Activated naive CD8-positive, alpha-beta T cell treated with anti-CD3 and anti-CD28 coated beads, Interleukin-2, amount 10 ng/mL, durations not matched to agents 7 days and 5 days (primary cell): ENCODE results near the gene CCND2. TPM values are rescaled to one million over a fixed set of nuclear protein-coding genes. Genes with fewer than 3 reads are reported as not detected.

Source experiments
- ATAC-seq: fragments of 150-1000 bp; cut with Tn5 transposase; one replicate; pipeline ENCODE4 v1.10.0; 2021; ENCODE audit warnings: low read depth, moderate library complexity
- POLR2A ChIA-PET: fragments of 350-600 bp; sonication (Branson Sonifier 250); formaldehyde crosslinking; loops from one replicate; lab custom pipeline; 2021; ENCODE audit warnings: antibody characterized with exemption; lab: Charles Lee
- DNase-seq: peaks from one replicate; pipeline ENCODE4 v3.0.0; 2021
- H3K27ac Mint-ChIP-seq: one replicate; pipeline ENCODE4 v1.8.0; 2022; ENCODE audit warnings: mild to moderate bottlenecking, mixed read lengths
- H3K27me3 Mint-ChIP-seq: one replicate; pipeline ENCODE4 v1.8.0; 2022; ENCODE audit warnings: mild to moderate bottlenecking, moderate library complexity, mixed read lengths
- H3K36me3 Mint-ChIP-seq: one replicate; pipeline ENCODE4 v1.8.0; 2021; ENCODE audit warnings: mild to moderate bottlenecking, mixed read lengths
- H3K4me1 Mint-ChIP-seq: one replicate; pipeline ENCODE4 v1.8.0; 2021; ENCODE audit warnings: mixed read lengths
- H3K4me3 Mint-ChIP-seq: one replicate; pipeline ENCODE4 v1.8.0; 2022; ENCODE audit warnings: mild to moderate bottlenecking, moderate library complexity, mixed read lengths
- H3K9me3 Mint-ChIP-seq: one replicate; pipeline ENCODE4 v1.8.0; 2021; ENCODE audit warnings: mixed read lengths
- total RNA-seq, 2 experiments: library from RNA; stranded (reverse); gene quantifications; one replicate each; pipeline ENCODE4 v1.2.3, GENCODE V29; 2021

Gene CCND2
- total RNA-seq, 2 experiments from 2014 or later = 417 to 438 TPM

GRCh38 chr12:4266990-4267389 is 6.6 kb upstream of the CCND2 start:
- ATAC-seq (no peak), DNase-seq (no peak)
- Mint-ChIP-seq H3K4me1 (peaks cover 14% of the 10 kb centered on the region), H3K27me3 (peaks cover 9% of the 10 kb centered on the region), H3K4me3 (no peak overlapping the region), H3K27ac (peak overlapping the region; percentile 25), H3K36me3 (no peaks in the 10 kb centered on the region), H3K9me3 (no peaks in the 10 kb centered on the region)
- POLR2A ChIA-PET = interaction anchor here (0.6 kb wide), 1 partner anchor 9 kb away, joined by 3 read pairs; no protein-coding TSS in a partner anchor

GRCh38 chr12:4267704-4268328 is 5.7 kb upstream of the CCND2 start:
- POLR2A ChIA-PET = interaction anchor here (1.1 to 11.7 kb wide), 10 partner anchors 10 to 515 kb away, joined by 3 to 292 read pairs (median 30); partner anchors contain the start of gene CRACR2A
- DNase-seq = no peak
- peak overlapping the region; percentile 100 for H3K4me3 Mint-ChIP-seq

GRCh38 chr12:4268329-4269181 is 5.0 kb upstream of the CCND2 start:
- POLR2A ChIA-PET = interaction anchor here (0.6 to 11.7 kb wide), 22 partner anchors 9 to 516 kb away, joined by 3 to 292 read pairs (median 6); partner anchors contain the start of gene CRACR2A
- Mint-ChIP-seq H3K36me3 (peaks cover 1% of the 10 kb centered on the region), H3K4me1 (peaks cover 19% of the 10 kb centered on the region), H3K9me3 (no peaks in the 10 kb centered on the region), H3K27me3 (peaks cover 9% of the 10 kb centered on the region), H3K27ac (peak overlapping the region; percentile 94), H3K4me3 (peak overlapping the region; percentile 100)
- DNase-seq = no peak
- no peak for ATAC-seq

More at GRCh38 chr12:4267704-4268328, 5.7 kb upstream of the CCND2 start:
- H3K36me3 Mint-ChIP-seq = no peaks in the 10 kb centered on the region
- H3K4me1 Mint-ChIP-seq = peaks cover 16% of the 10 kb centered on the region
- H3K27ac Mint-ChIP-seq = peak overlapping the region; percentile 94
- H3K9me3 Mint-ChIP-seq = no peaks in the 10 kb centered on the region
- peaks cover 9% of the 10 kb centered on the region for H3K27me3 Mint-ChIP-seq
- ATAC-seq = no peak

GRCh38 chr12:4269279-4269991 is 4.1 kb upstream of the CCND2 start:
- peak; percentile 95 for DNase-seq
- ATAC-seq = peak; percentile 5
- Mint-ChIP-seq H3K4me3 (peak overlapping the region; percentile 90), H3K4me1 (peaks cover 19% of the 10 kb centered on the region), H3K36me3 (peaks cover 1% of the 10 kb centered on the region), H3K27me3 (peaks cover 7% of the 10 kb centered on the region), H3K9me3 (no peaks in the 10 kb centered on the region), H3K27ac (peak overlapping the region; percentile 95)
- POLR2A ChIA-PET = interaction anchor here (0.6 to 11.7 kb wide), 24 partner anchors 8 to 383 kb away, joined by 3 to 292 read pairs (median 5); partner anchors contain the start of genes AKAP3 and NDUFA9

GRCh38 chr12:4270016-4270830 is 3.3 kb upstream of the CCND2 start:
- H3K4me1 Mint-ChIP-seq = peaks cover 19% of the 10 kb centered on the region
- H3K4me3 Mint-ChIP-seq = peak overlapping the region; percentile 90
- ATAC-seq = no peak
- H3K27me3 Mint-ChIP-seq = peaks cover 5% of the 10 kb centered on the region
- peak; percentile 72 for DNase-seq
- peaks cover 7% of the 10 kb centered on the region for H3K36me3 Mint-ChIP-seq
- H3K9me3 Mint-ChIP-seq = no peaks in the 10 kb centered on the region
- POLR2A ChIA-PET = interaction anchor here (0.6 to 11.7 kb wide), 25 partner anchors 7 to 384 kb away, joined by 3 to 292 read pairs (median 7); partner anchors contain the start of genes AKAP3 and NDUFA9
- H3K27ac Mint-ChIP-seq = peak overlapping the region; percentile 95

GRCh38 chr12:4270831-4271716 is 2.5 kb upstream of the CCND2 start:
- H3K4me3 Mint-ChIP-seq = peak overlapping the region; percentile 90
- POLR2A ChIA-PET = interaction anchor here (0.9 to 11.7 kb wide), 24 partner anchors 6 to 400 kb away, joined by 3 to 292 read pairs (median 7); partner anchors contain the start of gene PARP11

GRCh38 chr12:4271717-4272423 is 1.7 kb upstream of the CCND2 start:
- Mint-ChIP-seq H3K36me3 (peaks cover 24% of the 10 kb centered on the region), H3K9me3 (no peaks in the 10 kb centered on the region)
- POLR2A ChIA-PET = interaction anchor here (0.6 to 11.7 kb wide), 24 partner anchors 12 to 401 kb away, joined by 3 to 292 read pairs (median 7); partner anchors contain the start of gene PARP11

More at GRCh38 chr12:4270831-4271716, 2.5 kb upstream of the CCND2 start:
- Mint-ChIP-seq H3K4me1 (peaks cover 20% of the 10 kb centered on the region), H3K27me3 (peaks cover 5% of the 10 kb centered on the region), H3K27ac (peak overlapping the region; percentile 99), H3K9me3 (no peaks in the 10 kb centered on the region), H3K36me3 (peaks cover 16% of the 10 kb centered on the region)
- ATAC-seq = no peak
- peak; percentile 68 for DNase-seq

GRCh38 chr12:4272424-4273272 is 914 bp upstream of the CCND2 start:
- Mint-ChIP-seq H3K27ac (peak overlapping the region; percentile 99), H3K4me3 (peak overlapping the region; percentile 90), H3K4me1 (peaks cover 25% of the 10 kb centered on the region), H3K27me3 (peaks cover 2% of the 10 kb centered on the region), H3K36me3 (peaks cover 30% of the 10 kb centered on the region), H3K9me3 (no peaks in the 10 kb centered on the region)
- peak; percentile 23 for ATAC-seq
- peak; percentile 89 for DNase-seq
- POLR2A ChIA-PET = interaction anchor here (0.5 to 11.7 kb wide), 37 partner anchors 9 to 401 kb away, joined by 3 to 292 read pairs (median 5); partner anchors contain the start of gene PARP11

More at GRCh38 chr12:4271717-4272423, 1.7 kb upstream of the CCND2 start:
- DNase-seq (peak; percentile 77), ATAC-seq (peak; percentile 55)
- Mint-ChIP-seq H3K4me3 (peak overlapping the region; percentile 90), H3K27ac (peak overlapping the region; percentile 99), H3K27me3 (peaks cover 2% of the 10 kb centered on the region), H3K4me1 (peaks cover 24% of the 10 kb centered on the region)

- no peak for DNase-seq
- Mint-ChIP-seq H3K9me3 (no peaks in the 10 kb centered on the region), H3K4me1 (peaks cover 28% of the 10 kb centered on the region), H3K4me3 (peak overlapping the region; percentile 90), H3K27ac (peak overlapping the region; percentile 99), H3K36me3 (peaks cover 36% of the 10 kb centered on the region), H3K27me3 (no peaks in the 10 kb centered on the region)
- POLR2A ChIA-PET = interaction anchor here (0.5 to 11.7 kb wide), 26 partner anchors 8 to 402 kb away, joined by 3 to 292 read pairs (median 5); partner anchors contain the start of gene PARP11
- ATAC-seq = no peak
These were observed 300 bp upstream of the CCND2 start for GRCh38 chr12:4273273-4273651.
